Gastroesophageal sphincter (tissue), 3 donors: Measurements from ENCODE around the gene HSP90B1.

Source experiments
- CTCF ChIP-seq, 4 experiments: fragments of 200-600 bp in 2 of 4; fragments of 450-650 bp in 2 of 4; sonication (generic) in 1 of 4; IDR thresholded peaks; one replicate each; pipeline ENCODE4 v1.5.1; 2017 to 2019; ENCODE audit warnings: antibody characterized with exemption in 4 of 4, mild to moderate bottlenecking in 2 of 4, moderate library complexity in 2 of 4
- POLR2AphosphoS5 ChIP-seq: sonication (generic); formaldehyde crosslinking; IDR thresholded peaks from one replicate; pipeline ENCODE4 v1.6.1; 2017; ENCODE audit warnings: antibody characterized with exemption

GRCh38 chr12:103947871-103948555 lies 17.8 kb downstream of the HSP90B1 start:
- no peak for TF ChIP-seq CTCF (IDR thresholded peaks at IDR 0.05)
- TF ChIP-seq POLR2AphosphoS5: no peak
